ENCODE data around the gene ZFP3. TPM values are rescaled to one million over a fixed set of nuclear protein-coding genes. Genes with fewer than 3 reads are reported as not detected.
"Not testable (repeated sequence)": the region's sequence is repeated elsewhere in the genome, so short reads cannot be mapped to it uniquely, and the experiment has no call there.

The ZFP3 gene
- 0.21 and 0.96 TPM in 2 replicates for total RNA-seq (2014; rRNA removed; shearing (Covaris generic))

DNA sequence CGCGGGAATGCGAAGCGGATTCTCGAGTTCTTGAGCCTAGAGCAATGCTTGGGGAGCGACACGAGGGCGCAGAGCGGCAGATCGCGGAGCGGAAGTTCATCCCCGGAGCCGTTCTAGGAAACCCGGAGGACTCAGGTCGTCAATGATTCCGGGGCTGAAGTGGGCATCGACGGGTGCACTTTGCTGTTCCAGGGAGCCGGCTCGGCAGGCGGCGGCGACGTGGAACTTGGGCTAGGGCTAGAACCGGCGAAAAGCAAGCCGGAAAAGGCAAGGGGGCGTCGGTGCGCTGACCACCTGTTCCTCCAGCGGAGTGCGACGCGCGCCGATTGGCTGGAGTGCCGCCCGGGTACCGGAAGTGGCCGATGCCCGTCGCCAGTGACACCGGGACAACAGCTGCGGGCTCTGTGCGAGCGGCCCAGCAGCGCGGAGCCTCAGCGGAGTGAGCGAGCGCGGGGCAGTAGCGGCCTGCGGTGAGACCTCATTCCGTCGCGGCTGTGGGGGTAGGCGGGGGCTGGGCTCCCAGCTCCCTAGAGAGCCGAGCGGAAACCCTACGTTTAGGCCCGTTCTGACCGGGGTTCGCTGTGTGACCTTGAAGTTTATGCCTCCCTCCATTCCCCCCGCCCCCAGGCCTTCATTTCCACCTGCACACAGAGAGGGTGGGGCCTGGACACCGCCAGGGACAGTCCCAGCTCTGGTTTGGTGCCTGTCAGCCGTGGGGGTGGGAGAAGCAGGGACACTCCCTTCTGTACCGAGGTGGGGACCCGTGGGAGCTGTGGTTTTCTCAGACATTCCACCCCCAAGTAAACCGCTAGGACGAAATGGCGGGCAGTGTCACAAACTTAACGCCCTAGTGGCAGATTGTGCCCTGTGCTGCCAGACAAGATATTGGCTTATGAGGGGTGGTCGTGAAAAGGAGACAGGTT lies at the start of gene ZFP3:
ZFP3 (plus strand) TSS at position 362 of the 923 bp plus-strand sequence. CDS start 13,038 bp downstream, outside the sequence.
- peak; percentile 80 for DNase-seq
- Histone ChIP-seq H3K4me3 (ENCODE audit: insufficient read depth, low read depth, low read length) (peak within 1 kb of the TSS; percentile 47), H3K27me3 (ENCODE audit: control insufficient read depth, insufficient read depth, low read length) (peaks cover 5% of the 10 kb centered on the region; the same call in 1 of the 2 replicates), H3K36me3 (replicated peaks; ENCODE audit: control insufficient read depth, insufficient read depth, low read length) (no peaks in the 10 kb centered on the region)

DNA sequence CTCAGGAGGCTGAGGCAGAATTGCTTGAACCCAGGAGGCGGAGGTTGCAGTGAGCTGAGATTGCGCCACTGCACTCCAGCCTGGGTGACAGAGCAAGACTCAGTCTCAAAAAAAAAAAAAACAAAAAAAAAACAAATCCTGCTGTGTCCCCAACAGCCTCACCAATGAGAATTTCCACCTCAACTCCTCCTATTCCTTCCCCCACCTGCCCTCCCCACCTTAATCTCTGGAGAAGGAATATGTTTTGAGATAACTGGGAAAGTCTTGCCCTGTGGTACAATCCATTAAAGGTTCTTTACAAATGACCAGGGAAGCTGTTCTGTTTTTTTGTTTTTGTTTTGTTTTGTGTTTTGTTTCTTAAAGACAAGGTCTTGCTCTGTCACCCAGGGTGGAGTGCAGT lies 48.1 kb upstream of the ZFP3 start:
- not testable (repeated sequence) for H3K27me3 ChIP-seq (ENCODE audit: control insufficient read depth, insufficient read depth, low read length); DNase-seq; H3K4me3 ChIP-seq (ENCODE audit: insufficient read depth, low read depth, low read length); H3K36me3 ChIP-seq (replicated peaks; ENCODE audit: control insufficient read depth, insufficient read depth, low read length)

DNA sequence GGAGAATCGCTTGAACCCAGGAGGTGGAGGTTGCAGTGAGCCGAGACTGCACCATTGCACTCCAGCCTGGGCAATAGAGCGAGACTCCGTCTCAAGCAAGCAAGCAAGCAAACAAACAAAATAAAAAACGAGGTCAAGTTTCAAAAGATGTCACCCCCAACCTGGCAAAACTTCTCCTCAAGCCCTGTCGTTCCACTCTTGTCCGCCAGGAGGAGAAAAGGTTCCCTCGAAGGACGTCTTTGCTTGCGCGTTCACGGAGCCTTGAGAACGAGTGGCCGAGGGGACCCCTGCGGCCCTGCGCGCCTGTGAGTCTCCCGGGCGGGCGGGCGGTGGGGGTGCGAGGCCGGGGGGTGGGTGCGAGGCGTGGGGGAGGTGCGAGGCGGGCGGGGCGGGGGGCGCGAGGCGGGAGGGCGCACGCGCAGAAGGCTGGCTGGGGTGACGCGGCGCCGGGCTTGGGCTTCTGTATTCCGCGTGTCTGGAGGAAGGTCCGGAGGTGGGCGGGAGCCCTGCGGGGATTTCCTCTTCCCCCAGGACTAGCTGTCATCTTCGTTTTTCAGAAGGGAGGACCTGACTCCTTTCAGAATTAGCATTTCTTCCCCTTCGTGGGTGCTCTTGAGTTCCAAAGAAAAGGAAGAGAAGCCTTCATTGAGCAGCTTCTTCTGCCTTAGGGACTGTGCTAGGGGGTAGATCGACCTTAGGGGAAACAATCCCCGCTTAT lies 46.7 kb upstream of the ZFP3 start:
- no peaks in the 10 kb centered on the region for H3K27me3 ChIP-seq (ENCODE audit: control insufficient read depth, insufficient read depth, low read length)
- peak overlapping the region; percentile 21; the same call in 1 of the 2 replicates for H3K4me3 ChIP-seq (ENCODE audit: insufficient read depth, low read depth, low read length)

DNA sequence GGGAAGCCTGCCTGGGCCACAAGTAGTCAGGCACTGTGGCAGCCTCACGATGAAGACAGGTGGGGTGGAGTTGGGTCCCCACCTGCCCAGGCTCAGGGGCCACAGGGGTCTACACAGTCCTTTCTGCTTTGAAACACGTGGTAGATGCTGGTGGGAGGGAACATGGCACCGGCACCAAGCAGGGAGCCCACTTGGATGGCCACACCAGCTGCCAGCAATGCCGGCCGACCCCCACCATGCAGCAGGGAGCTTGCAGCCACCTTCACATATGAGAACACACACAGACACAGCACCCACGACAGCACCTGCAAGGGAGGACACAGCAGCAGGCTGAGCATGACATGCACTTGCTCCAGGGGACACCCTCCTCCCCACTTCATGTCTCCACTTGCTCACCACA lies 45.4 kb upstream of the ZFP3 start:
- H3K4me3 ChIP-seq (ENCODE audit: insufficient read depth, low read depth, low read length): no peak overlapping the region
- no peak for DNase-seq
- H3K36me3 ChIP-seq (replicated peaks; ENCODE audit: control insufficient read depth, insufficient read depth, low read length): no peaks in the 10 kb centered on the region
- no peaks in the 10 kb centered on the region for H3K27me3 ChIP-seq (ENCODE audit: control insufficient read depth, insufficient read depth, low read length)

More for the DNA sequence above, 46.7 kb upstream of the ZFP3 start:
- peak; percentile 90 for DNase-seq
- H3K36me3 ChIP-seq (replicated peaks; ENCODE audit: control insufficient read depth, insufficient read depth, low read length): no peaks in the 10 kb centered on the region

GRCh38 chr17:5033352-5034015 lies 44.8 kb upstream of the ZFP3 start:
- Histone ChIP-seq H3K27me3 (ENCODE audit: control insufficient read depth, insufficient read depth, low read length) (no peaks in the 10 kb centered on the region), H3K4me3 (ENCODE audit: insufficient read depth, low read depth, low read length) (no peak overlapping the region), H3K36me3 (replicated peaks; ENCODE audit: control insufficient read depth, insufficient read depth, low read length) (no peaks in the 10 kb centered on the region)
- DNase-seq: peak; percentile 74

GRCh38 chr17:5034063-5034462 lies 44.2 kb upstream of the ZFP3 start:
- Histone ChIP-seq H3K36me3 (replicated peaks; ENCODE audit: control insufficient read depth, insufficient read depth, low read length) (no peaks in the 10 kb centered on the region), H3K4me3 (ENCODE audit: insufficient read depth, low read depth, low read length) (no peak overlapping the region), H3K27me3 (ENCODE audit: control insufficient read depth, insufficient read depth, low read length) (no peaks in the 10 kb centered on the region)
- no peak for DNase-seq

DNA sequence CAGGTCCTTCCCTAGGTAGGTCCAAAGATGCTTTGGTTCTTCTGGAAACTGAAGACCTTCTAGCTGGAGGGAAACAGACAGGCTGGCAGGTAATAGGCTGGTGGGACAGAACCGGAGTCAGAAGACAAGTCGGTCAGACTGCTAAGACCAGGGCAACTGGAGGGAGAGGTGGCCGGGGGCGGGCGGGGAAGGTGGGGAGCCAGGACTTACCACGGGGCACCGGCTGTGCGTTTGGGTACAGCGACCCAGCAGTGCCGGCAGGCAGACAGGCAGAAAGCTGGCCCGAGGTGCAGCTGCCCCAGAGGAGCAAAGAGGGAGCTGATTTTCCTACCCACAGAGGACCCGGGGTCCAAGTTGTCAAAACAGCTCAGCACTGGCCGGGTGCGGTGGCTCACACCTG lies 43.6 kb upstream of the ZFP3 start:
- peak; percentile 48 for DNase-seq
- H3K4me3 ChIP-seq (ENCODE audit: insufficient read depth, low read depth, low read length): no peak overlapping the region
- no peaks in the 10 kb centered on the region for H3K36me3 ChIP-seq (replicated peaks; ENCODE audit: control insufficient read depth, insufficient read depth, low read length)
- H3K27me3 ChIP-seq (ENCODE audit: control insufficient read depth, insufficient read depth, low read length): no peaks in the 10 kb centered on the region

- peak; percentile 90 for DNase-seq
- H3K27me3 ChIP-seq (ENCODE audit: control insufficient read depth, insufficient read depth, low read length): no peaks in the 10 kb centered on the region; the same call in 1 of the 2 replicates
- peak within 1 kb of the TSS; percentile 8; the same call in 1 of the 2 replicates for H3K4me3 ChIP-seq (ENCODE audit: insufficient read depth, low read depth, low read length)
- H3K36me3 ChIP-seq (replicated peaks; ENCODE audit: control insufficient read depth, insufficient read depth, low read length): no peaks in the 10 kb centered on the region
Measured at GRCh38 chr17:5035315-5035714, 43.0 kb upstream of the ZFP3 start, which contains the start of gene SLC52A1. SLC52A1 (minus strand) TSS chr17:5035426; CDS start chr17:5034606, 820 bp downstream.

DNA sequence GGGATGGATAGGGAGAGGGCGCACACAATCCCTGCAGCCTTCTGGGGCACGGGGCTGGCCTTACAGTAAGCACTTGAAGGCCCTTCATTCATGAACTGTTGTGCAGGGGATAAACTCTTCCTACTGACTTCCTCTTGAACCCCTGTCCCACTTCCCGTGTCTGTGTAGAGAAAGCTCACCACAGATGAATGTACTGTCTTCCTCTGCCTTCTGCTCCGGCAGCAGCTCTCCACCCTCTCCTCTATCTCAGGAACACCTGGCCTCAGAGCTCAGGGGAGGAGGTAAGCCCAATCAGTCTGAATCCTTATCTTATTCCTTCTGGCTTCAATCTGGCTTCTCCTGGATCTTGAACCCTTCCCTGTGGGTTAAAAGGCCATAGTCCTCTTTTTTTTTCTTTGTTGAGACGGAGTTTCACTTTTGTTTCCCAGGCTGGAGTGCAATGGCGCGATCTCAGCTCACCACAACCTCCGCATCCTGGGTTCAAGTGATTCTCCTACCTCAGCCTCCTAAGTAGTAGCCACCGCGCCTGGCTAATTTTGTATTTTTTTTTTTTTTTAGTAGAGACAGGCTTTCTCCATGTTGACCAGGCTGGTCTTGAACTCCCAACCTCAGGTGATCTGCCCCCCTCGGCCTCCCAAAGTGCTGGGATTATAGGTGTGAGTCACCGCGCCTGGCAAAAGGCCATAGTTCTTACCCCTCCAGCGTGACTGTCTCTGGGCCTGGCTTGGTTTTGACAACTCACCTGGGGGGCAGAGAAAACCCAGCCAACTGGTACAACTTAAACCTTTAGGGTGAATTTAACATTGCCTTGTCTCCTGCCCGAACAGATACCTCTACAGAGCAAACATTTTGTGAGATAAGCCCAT lies 35.9 kb upstream of the ZFP3 start:
- H3K4me3 ChIP-seq (ENCODE audit: insufficient read depth, low read depth, low read length): no peak overlapping the region

DNA sequence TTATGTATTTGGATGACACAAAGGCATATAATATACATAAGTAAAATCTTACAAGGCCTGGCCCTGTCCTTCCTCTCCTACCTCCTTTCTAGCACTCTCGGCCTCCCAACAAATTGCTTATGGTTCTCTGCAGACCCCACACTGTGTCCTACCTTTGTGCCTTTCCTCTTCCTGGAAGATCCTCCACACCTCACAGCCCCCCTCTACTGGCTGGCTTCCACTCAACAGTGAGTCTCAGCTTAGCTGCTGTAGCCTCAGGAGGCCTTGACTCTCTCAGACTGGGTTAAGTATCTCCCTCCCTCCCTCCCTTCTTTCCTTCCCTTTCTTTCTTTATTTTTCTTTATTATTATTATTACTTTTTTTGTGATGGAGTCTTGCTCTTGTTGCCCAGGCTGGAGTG lies 34.7 kb upstream of the ZFP3 start:
- no peak overlapping the region for H3K4me3 ChIP-seq (ENCODE audit: insufficient read depth, low read depth, low read length)
- peak; percentile 74 for DNase-seq
- H3K36me3 ChIP-seq (replicated peaks; ENCODE audit: control insufficient read depth, insufficient read depth, low read length): no peaks in the 10 kb centered on the region
- no peaks in the 10 kb centered on the region; the same call in 1 of the 2 replicates for H3K27me3 ChIP-seq (ENCODE audit: control insufficient read depth, insufficient read depth, low read length)

More for the DNA sequence above, 35.9 kb upstream of the ZFP3 start:
- no peak for DNase-seq
- Histone ChIP-seq H3K27me3 (ENCODE audit: control insufficient read depth, insufficient read depth, low read length) (no peaks in the 10 kb centered on the region; the same call in 1 of the 2 replicates), H3K36me3 (replicated peaks; ENCODE audit: control insufficient read depth, insufficient read depth, low read length) (no peaks in the 10 kb centered on the region)

- DNase-seq: no peak
- Histone ChIP-seq H3K27me3 (ENCODE audit: control insufficient read depth, insufficient read depth, low read length) (no peaks in the 10 kb centered on the region; the same call in 1 of the 2 replicates), H3K4me3 (ENCODE audit: insufficient read depth, low read depth, low read length) (no peak overlapping the region), H3K36me3 (replicated peaks; ENCODE audit: control insufficient read depth, insufficient read depth, low read length) (no peaks in the 10 kb centered on the region)
Measured at GRCh38 chr17:5044630-5045029, 33.6 kb upstream of the ZFP3 start.

- DNase-seq: no peak
- no peaks in the 10 kb centered on the region for H3K27me3 ChIP-seq (ENCODE audit: control insufficient read depth, insufficient read depth, low read length)
- H3K36me3 ChIP-seq (replicated peaks; ENCODE audit: control insufficient read depth, insufficient read depth, low read length): no peaks in the 10 kb centered on the region
- no peak overlapping the region for H3K4me3 ChIP-seq (ENCODE audit: insufficient read depth, low read depth, low read length)
Measured at GRCh38 chr17:5045496-5045895, 32.8 kb upstream of the ZFP3 start.

DNA sequence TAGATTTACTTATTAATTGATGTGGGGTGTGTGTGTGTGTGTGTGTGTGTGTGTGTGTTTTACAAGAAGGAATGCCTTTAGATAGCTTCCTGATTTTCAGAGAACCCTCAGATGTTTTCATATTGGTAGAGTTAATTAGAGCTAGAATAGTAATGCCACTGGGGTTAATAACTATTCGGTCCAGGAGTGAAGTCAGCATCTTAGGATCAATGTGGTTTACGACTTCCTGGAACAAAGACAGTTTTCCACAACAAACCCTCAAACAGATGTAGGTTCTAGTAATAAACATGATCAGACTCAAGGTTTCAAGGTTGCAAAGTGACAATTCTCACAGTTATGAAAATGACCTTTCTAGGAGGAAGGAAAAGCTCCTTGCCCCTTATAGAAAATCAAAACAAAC lies 30.8 kb upstream of the ZFP3 start:
- no peak overlapping the region for H3K4me3 ChIP-seq (ENCODE audit: insufficient read depth, low read depth, low read length)
- H3K27me3 ChIP-seq (ENCODE audit: control insufficient read depth, insufficient read depth, low read length): no peaks in the 10 kb centered on the region
- H3K36me3 ChIP-seq (replicated peaks; ENCODE audit: control insufficient read depth, insufficient read depth, low read length): no peaks in the 10 kb centered on the region
- no peak for DNase-seq

Data from H7 (cell line).